Measurements from ENCODE around the gene PASD1. TPM values are rescaled to one million over a fixed set of nuclear protein-coding genes. Genes with fewer than 3 reads are reported as not detected.
"Not testable (repeated sequence)": the region's sequence is repeated elsewhere in the genome, so short reads cannot be mapped to it uniquely, and the experiment has no call there.

Gene PASD1
- total RNA-seq, 1 donor from 2014 or later: under 0.01 TPM

- H3K4me3 ChIP-seq (ENCODE audit: low read length in 3 of 3); H3K9me3 ChIP-seq (ENCODE audit: control insufficient read depth in 3 of 3, low read length in 3 of 3); H3K27me3 ChIP-seq (ENCODE audit: control insufficient read depth in 3 of 3, insufficient read depth in 3 of 3, low read length in 3 of 3): not testable (repeated sequence)
Measured at GRCh38 chrX:151546226-151546625, 17.2 kb upstream of the PASD1 start.

GRCh38 chrX:151551176-151551575 is 12.3 kb upstream of the PASD1 start:
- not testable (repeated sequence) for H3K27ac ChIP-seq (ENCODE audit: low read depth, low read length); H3K36me3 ChIP-seq (ENCODE audit: control insufficient read depth in 3 of 3, insufficient read depth in 3 of 3, low read length in 3 of 3); H3K4me1 ChIP-seq (ENCODE audit: control insufficient read depth in 3 of 3, insufficient read depth in 3 of 3, low read length in 3 of 3); H3K9ac ChIP-seq (ENCODE audit: low read depth in 1 of 3, low read length in 3 of 3); H3K27me3 ChIP-seq (ENCODE audit: control insufficient read depth in 3 of 3, insufficient read depth in 3 of 3, low read length in 3 of 3); H3K4me3 ChIP-seq (ENCODE audit: low read length in 3 of 3); H3K9me3 ChIP-seq (ENCODE audit: control insufficient read depth in 3 of 3, low read length in 3 of 3)

More at GRCh38 chrX:151546226-151546625, 17.2 kb upstream of the PASD1 start:
- not testable (repeated sequence) for H3K4me1 ChIP-seq (ENCODE audit: control insufficient read depth in 3 of 3, insufficient read depth in 3 of 3, low read length in 3 of 3); H3K36me3 ChIP-seq (ENCODE audit: control insufficient read depth in 3 of 3, insufficient read depth in 3 of 3, low read length in 3 of 3); H3K9ac ChIP-seq (ENCODE audit: low read depth in 1 of 3, low read length in 3 of 3); H3K27ac ChIP-seq (ENCODE audit: low read depth, low read length)

- Histone ChIP-seq H3K4me3 (ENCODE audit: low read length in 3 of 3) (no peak overlapping the region), H3K27ac (ENCODE audit: low read depth, low read length) (no peak overlapping the region), H3K9ac (ENCODE audit: low read depth in 1 of 3, low read length in 3 of 3) (no peak overlapping the region), H3K9me3 (ENCODE audit: control insufficient read depth in 3 of 3, low read length in 3 of 3) (no peaks in the 10 kb centered on the region), H3K4me1 (ENCODE audit: control insufficient read depth in 3 of 3, insufficient read depth in 3 of 3, low read length in 3 of 3) (no peaks in the 10 kb centered on the region), H3K36me3 (ENCODE audit: control insufficient read depth in 3 of 3, insufficient read depth in 3 of 3, low read length in 3 of 3) (no peaks in the 10 kb centered on the region), H3K27me3 (ENCODE audit: control insufficient read depth in 3 of 3, insufficient read depth in 3 of 3, low read length in 3 of 3) (no peaks in the 10 kb centered on the region)
Measured at GRCh38 chrX:151552743-151553142, 10.7 kb upstream of the PASD1 start.

GRCh38 chrX:151555301-151555700 is 8.2 kb upstream of the PASD1 start:
- H3K4me3 ChIP-seq (ENCODE audit: low read length in 3 of 3); H3K27me3 ChIP-seq (ENCODE audit: control insufficient read depth in 3 of 3, insufficient read depth in 3 of 3, low read length in 3 of 3); H3K4me1 ChIP-seq (ENCODE audit: control insufficient read depth in 3 of 3, insufficient read depth in 3 of 3, low read length in 3 of 3); H3K36me3 ChIP-seq (ENCODE audit: control insufficient read depth in 3 of 3, insufficient read depth in 3 of 3, low read length in 3 of 3); H3K9ac ChIP-seq (ENCODE audit: low read depth in 1 of 3, low read length in 3 of 3); H3K9me3 ChIP-seq (ENCODE audit: control insufficient read depth in 3 of 3, low read length in 3 of 3); H3K27ac ChIP-seq (ENCODE audit: low read depth, low read length): not testable (repeated sequence)

GRCh38 chrX:151562485-151562884 is 990 bp upstream of the PASD1 start:
- not testable (repeated sequence) for H3K4me3 ChIP-seq (ENCODE audit: low read length in 3 of 3); H3K27ac ChIP-seq (ENCODE audit: low read depth, low read length); H3K9me3 ChIP-seq (ENCODE audit: control insufficient read depth in 3 of 3, low read length in 3 of 3); H3K36me3 ChIP-seq (ENCODE audit: control insufficient read depth in 3 of 3, insufficient read depth in 3 of 3, low read length in 3 of 3); H3K9ac ChIP-seq (ENCODE audit: low read depth in 1 of 3, low read length in 3 of 3); H3K27me3 ChIP-seq (ENCODE audit: control insufficient read depth in 3 of 3, insufficient read depth in 3 of 3, low read length in 3 of 3); H3K4me1 ChIP-seq (ENCODE audit: control insufficient read depth in 3 of 3, insufficient read depth in 3 of 3, low read length in 3 of 3)

GRCh38 chrX:151563003-151563402 is 472 bp upstream of the PASD1 start:
- not testable (repeated sequence) for H3K4me1 ChIP-seq (ENCODE audit: control insufficient read depth in 3 of 3, insufficient read depth in 3 of 3, low read length in 3 of 3); H3K4me3 ChIP-seq (ENCODE audit: low read length in 3 of 3); H3K9ac ChIP-seq (ENCODE audit: low read depth in 1 of 3, low read length in 3 of 3); H3K27ac ChIP-seq (ENCODE audit: low read depth, low read length); H3K9me3 ChIP-seq (ENCODE audit: control insufficient read depth in 3 of 3, low read length in 3 of 3); H3K27me3 ChIP-seq (ENCODE audit: control insufficient read depth in 3 of 3, insufficient read depth in 3 of 3, low read length in 3 of 3); H3K36me3 ChIP-seq (ENCODE audit: control insufficient read depth in 3 of 3, insufficient read depth in 3 of 3, low read length in 3 of 3)

- H3K36me3 ChIP-seq (ENCODE audit: control insufficient read depth in 3 of 3, insufficient read depth in 3 of 3, low read length in 3 of 3): no peaks in the 10 kb centered on the region
- no peak overlapping the region for H3K4me3 ChIP-seq (ENCODE audit: low read length in 3 of 3)
- no peak overlapping the region for H3K27ac ChIP-seq (ENCODE audit: low read depth, low read length)
- H3K9me3 ChIP-seq (ENCODE audit: control insufficient read depth in 3 of 3, low read length in 3 of 3): no peaks in the 10 kb centered on the region
- no peaks in the 10 kb centered on the region for H3K27me3 ChIP-seq (ENCODE audit: control insufficient read depth in 3 of 3, insufficient read depth in 3 of 3, low read length in 3 of 3)
- H3K4me1 ChIP-seq (ENCODE audit: control insufficient read depth in 3 of 3, insufficient read depth in 3 of 3, low read length in 3 of 3): no peaks in the 10 kb centered on the region
- no peak overlapping the region for H3K9ac ChIP-seq (ENCODE audit: low read depth in 1 of 3, low read length in 3 of 3)
Measured at GRCh38 chrX:151564035-151564434, 560 bp downstream of the PASD1 start.

GRCh38 chrX:151566872-151567271 is 3.4 kb downstream of the PASD1 start:
- not testable (repeated sequence) for H3K27me3 ChIP-seq (ENCODE audit: control insufficient read depth in 3 of 3, insufficient read depth in 3 of 3, low read length in 3 of 3); H3K4me1 ChIP-seq (ENCODE audit: control insufficient read depth in 3 of 3, insufficient read depth in 3 of 3, low read length in 3 of 3); H3K9me3 ChIP-seq (ENCODE audit: control insufficient read depth in 3 of 3, low read length in 3 of 3); H3K36me3 ChIP-seq (ENCODE audit: control insufficient read depth in 3 of 3, insufficient read depth in 3 of 3, low read length in 3 of 3); H3K4me3 ChIP-seq (ENCODE audit: low read length in 3 of 3); H3K27ac ChIP-seq (ENCODE audit: low read depth, low read length); H3K9ac ChIP-seq (ENCODE audit: low read depth in 1 of 3, low read length in 3 of 3)

- Histone ChIP-seq H3K27ac (ENCODE audit: low read depth, low read length) (no peak overlapping the region), H3K36me3 (ENCODE audit: control insufficient read depth in 3 of 3, insufficient read depth in 3 of 3, low read length in 3 of 3) (no peaks in the 10 kb centered on the region), H3K27me3 (ENCODE audit: control insufficient read depth in 3 of 3, insufficient read depth in 3 of 3, low read length in 3 of 3) (peaks cover 0 to 4% (median 0%) of the 10 kb centered on the region in 3 donors), H3K4me3 (ENCODE audit: low read length in 3 of 3) (no peak overlapping the region), H3K9me3 (ENCODE audit: control insufficient read depth in 3 of 3, low read length in 3 of 3) (no peaks in the 10 kb centered on the region), H3K4me1 (ENCODE audit: control insufficient read depth in 3 of 3, insufficient read depth in 3 of 3, low read length in 3 of 3) (no peaks in the 10 kb centered on the region), H3K9ac (ENCODE audit: low read depth in 1 of 3, low read length in 3 of 3) (no peak overlapping the region)
Measured at GRCh38 chrX:151570561-151570960, 7.1 kb downstream of the PASD1 start.

GRCh38 chrX:151593384-151593783 is 29.9 kb downstream of the PASD1 start:
- not testable (repeated sequence) for H3K36me3 ChIP-seq (ENCODE audit: control insufficient read depth in 3 of 3, insufficient read depth in 3 of 3, low read length in 3 of 3); H3K9me3 ChIP-seq (ENCODE audit: control insufficient read depth in 3 of 3, low read length in 3 of 3); H3K27ac ChIP-seq (ENCODE audit: low read depth, low read length); H3K4me3 ChIP-seq (ENCODE audit: low read length in 3 of 3); H3K4me1 ChIP-seq (ENCODE audit: control insufficient read depth in 3 of 3, insufficient read depth in 3 of 3, low read length in 3 of 3); H3K9ac ChIP-seq (ENCODE audit: low read depth in 1 of 3, low read length in 3 of 3); H3K27me3 ChIP-seq (ENCODE audit: control insufficient read depth in 3 of 3, insufficient read depth in 3 of 3, low read length in 3 of 3)

- no peak overlapping the region for H3K27ac ChIP-seq (ENCODE audit: low read depth, low read length)
- H3K4me3 ChIP-seq (ENCODE audit: low read length in 3 of 3): no peak overlapping the region
- no peaks in the 10 kb centered on the region for H3K4me1 ChIP-seq (ENCODE audit: control insufficient read depth in 3 of 3, insufficient read depth in 3 of 3, low read length in 3 of 3)
- H3K9me3 ChIP-seq (ENCODE audit: control insufficient read depth in 3 of 3, low read length in 3 of 3): no peaks in the 10 kb centered on the region
- H3K27me3 ChIP-seq (ENCODE audit: control insufficient read depth in 3 of 3, insufficient read depth in 3 of 3, low read length in 3 of 3): no peaks in the 10 kb centered on the region
- H3K36me3 ChIP-seq (ENCODE audit: control insufficient read depth in 3 of 3, insufficient read depth in 3 of 3, low read length in 3 of 3): no peaks in the 10 kb centered on the region
- no peak overlapping the region for H3K9ac ChIP-seq (ENCODE audit: low read depth in 1 of 3, low read length in 3 of 3)
Measured at GRCh38 chrX:151596282-151596681, 32.8 kb downstream of the PASD1 start.
